GM21447 (cell line): ENCODE results near the gene NOL3.
A peak's percentile ranks its signal among the peaks of the same experiment; 100 is the strongest.

Experiments used
- ATAC-seq: cut with Tn5 transposase; IDR thresholded peaks from one replicate; pipeline ENCODE4 v1.9.1; 2021; ENCODE audit not compliant: unreplicated experiment

Gene NOL3

DNA sequence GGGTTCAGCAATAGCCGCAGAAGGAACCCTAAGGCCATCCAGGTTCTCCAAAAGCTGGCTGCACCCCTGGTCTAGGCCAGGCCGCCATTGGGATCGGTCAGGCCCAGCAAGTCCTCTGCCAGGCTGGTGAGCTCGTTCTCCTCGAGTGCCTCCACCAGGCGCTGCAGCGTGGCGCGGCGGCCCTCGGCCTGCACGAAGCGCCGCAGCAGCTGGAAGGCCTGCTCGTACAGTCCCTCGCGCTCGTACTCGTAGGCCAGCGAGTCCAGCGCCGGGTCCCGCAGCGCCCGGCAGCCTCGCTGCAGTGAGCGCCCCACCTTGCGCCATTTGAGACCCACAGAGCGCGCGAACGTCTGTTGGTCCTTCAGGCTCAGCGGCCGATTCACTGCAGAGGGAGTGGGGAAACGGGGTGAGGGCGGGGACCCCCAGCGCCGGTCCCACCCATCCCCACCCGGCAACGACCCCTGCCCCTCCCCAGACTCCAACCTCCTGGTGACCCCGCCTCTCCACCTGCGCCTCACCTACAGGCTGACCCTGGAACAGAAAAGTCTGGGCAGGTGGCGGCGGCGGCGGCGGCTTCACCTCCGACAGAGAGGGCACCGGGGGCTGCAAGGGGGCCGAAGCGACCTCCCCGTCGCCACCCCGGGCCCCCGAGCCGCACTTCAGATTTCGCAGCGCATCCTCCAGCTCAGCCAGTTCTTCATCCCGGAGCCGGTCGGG lies 15.6 kb upstream of the NOL3 start:
- ATAC-seq = no peak

DNA sequence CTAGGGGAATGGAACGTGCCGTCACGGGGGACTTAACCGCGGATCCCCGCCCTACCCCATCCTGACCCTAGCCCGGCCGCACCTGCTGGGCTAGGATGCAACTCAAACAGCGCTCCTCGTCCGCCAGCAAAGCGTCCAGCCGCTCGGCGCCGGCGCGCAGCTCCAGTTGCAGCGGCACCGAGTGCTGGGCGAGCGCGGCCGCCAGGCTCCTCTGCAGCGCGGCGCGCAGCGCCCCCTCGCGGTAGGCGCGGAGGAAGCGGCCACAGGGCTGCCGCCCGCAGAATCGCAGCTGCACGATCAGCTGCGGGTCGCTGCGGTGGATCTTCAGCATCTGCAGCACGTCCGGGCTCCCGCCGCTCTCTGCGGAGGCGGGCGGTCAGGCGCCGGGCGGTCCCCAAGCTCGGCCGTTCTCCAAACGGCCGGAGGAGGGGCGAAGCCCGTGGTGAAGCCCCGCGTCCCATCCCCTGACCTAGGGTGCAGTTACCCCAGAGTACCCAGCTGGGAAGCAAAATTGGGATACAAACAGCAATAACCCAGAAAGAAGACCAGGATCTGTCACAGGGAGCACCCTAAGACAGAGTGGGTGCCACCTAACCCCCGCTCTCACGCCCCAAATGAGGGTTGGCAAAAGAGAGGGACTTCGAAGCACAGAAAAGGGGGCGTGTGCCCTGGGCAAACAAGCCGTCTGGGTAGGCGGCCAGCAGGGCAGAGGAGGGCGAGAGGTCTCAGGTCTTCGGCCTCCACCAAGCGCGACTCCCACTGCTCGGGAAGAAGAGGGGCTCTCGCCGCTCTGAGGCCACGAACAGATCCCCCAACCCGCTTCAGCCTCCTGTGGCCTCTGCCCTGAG lies 14.8 kb upstream of the NOL3 start:
- no peak for ATAC-seq

DNA sequence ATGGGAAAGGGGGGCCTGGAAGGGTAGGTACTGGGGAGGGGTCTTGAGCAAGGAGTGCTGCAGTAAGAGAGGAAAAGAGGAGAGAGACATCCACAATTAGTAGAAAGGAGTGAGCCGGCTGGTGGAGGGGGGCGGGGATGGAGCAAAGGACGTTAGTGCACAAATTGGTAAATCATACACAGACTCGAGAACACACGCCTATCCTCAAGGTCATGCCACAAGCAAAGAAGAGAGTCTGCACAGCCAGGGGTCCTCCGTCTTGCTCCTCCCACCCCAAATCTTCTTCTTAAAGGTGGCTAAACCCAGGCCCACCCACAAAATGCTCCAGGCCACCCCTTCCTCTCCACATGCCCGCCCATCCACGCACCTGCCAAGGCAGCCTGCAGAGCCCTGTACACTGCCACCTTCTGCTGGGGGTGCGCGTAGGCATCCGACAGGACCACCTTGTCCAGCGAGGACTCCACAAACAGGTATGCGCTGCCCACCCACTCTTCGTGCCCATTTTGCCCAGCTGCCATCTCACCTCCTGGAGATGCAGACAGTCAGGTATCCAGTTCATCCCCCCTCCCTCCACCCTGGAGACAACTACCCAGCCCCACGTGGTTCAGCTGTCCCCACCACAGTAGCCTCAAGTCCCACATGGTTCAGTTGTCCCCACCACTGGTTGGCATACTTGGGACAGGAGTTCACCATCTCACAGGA lies 14.0 kb upstream of the NOL3 start:
- ATAC-seq = no peak

DNA sequence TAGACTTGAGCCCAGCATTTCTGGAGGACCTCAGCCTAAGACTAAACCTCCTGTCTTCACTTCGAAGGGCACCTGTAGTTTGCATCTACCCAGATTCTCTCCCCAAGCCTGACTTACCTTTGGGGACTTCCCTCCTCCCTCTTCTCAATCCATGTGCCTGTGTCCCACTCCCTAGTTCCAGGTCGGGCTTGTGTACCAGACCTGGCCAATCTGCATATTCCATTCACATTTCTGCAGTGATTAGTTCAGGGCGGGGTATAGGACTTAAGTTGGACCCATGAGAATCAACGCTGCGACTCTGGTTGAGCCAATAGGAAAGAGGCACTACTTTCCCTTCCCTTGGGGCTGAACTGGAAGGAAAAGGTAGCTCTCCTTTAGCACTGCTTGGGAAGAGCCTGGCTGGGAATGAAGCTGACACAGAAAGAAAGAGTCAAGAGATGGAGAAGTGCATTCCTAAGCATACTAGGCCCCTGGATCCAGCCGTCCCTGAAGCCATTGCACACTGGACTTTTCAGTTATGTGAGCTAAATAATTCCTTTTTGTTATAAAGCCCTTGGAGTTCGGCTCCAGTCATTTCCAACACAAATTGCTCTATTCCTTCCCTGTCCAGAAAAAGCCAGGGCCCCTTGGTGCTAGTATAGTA lies 13.1 kb upstream of the NOL3 start:
- no peak for ATAC-seq

DNA sequence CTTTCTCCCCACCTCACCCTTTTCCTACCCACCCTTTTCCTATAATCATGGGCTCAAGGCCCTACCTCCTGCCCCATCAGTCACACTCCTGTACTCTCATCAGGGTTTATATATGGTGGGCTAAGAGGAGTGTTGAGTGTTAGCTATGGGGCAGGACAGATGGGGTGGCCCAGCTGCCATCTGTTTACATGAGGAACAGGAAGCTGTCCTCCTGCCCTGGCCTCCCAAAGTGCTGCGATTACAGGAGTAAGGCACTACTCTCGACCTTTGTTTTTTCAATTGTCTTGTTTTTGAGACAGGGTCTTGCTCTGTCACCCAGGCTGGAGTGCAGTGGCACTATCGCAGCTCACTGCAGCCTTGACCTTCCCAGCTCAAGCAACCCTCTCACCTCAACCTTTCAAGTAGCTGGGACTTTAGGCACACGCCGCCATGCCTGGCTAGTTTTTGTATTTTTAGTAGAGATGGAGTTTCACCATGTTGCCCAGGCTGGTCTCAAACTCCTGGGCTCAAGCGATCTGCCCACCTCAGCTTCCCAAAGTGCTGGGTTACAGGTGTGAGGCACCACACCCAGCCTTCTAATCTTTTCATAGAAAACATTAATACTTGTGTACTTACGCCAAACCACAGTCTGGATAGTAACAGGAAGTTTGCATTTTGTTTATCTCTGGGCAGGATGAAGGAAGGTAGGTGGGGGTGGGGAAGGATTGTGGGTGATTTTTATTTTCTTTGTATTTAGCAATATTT lies 12.3 kb upstream of the NOL3 start:
- ATAC-seq = no peak

DNA sequence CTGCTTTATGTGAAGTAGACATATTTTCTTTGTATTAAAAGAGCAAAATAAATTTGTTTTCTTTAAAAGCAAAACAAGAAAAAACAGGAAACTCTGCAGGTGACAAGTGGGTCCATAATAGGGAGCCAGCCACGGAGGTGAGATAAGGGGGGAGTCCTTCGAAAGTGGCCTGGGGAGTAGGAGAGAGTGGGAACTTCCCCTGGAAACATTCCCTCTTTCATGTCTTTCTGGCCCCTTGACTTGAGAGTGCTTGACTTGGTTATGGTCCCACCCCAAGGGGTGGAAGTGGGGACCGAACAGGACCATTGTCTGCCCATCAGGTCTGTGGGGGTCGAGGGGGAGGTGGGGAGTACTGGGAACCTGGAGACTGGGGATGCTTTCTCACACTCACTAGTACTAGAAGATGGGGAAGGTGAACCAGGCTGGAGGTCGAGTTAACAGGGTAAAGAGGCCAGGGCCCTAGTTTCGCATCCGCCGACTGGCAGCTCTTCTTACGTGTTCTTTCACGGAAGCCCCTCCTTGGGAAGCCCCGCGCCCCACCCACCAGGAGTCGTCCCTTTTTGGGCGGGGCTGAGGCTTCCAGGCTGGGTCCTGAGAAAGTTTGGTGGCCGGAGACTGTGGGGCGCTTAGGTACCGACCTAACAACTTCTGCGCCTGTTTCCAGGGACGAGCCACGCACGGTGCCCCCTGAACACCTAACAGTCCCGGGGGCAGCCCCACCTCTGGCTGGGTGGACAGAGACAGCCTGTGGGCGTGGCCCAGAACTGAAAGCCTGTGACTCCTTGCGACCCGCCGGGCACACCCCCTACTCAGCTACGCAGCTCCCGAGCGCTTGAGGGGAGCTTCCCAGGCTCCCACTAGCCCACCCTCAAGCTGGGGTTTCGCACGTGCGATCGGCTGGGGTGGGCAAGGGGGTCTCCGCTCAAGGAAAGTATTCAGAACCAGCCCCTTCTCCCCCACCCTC lies 11.4 kb upstream of the NOL3 start:
- peak; percentile 43 for ATAC-seq

DNA sequence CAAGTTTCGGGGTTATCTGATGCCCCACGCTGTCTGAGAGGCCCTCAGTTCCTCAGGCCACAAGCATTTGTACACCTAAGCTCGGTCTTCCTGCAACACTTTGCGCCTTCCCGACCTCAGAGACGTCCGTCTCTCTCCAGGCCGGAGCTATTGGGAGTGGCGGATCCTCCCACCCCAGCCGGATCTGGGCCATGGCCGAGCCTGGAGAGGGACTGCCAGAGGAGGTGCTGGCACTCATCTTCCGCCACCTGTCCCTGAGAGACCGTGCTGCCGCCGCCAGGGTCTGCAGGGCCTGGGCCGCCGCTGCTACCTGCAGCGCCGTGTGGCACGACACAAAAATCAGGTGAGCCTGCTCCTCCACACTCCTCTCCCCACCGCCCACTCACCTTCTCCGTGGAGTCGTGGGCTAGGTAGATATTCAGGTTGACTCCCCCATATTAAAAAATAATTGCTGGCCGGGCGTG lies 8.7 kb upstream of the NOL3 start:
- ATAC-seq = no peak

DNA sequence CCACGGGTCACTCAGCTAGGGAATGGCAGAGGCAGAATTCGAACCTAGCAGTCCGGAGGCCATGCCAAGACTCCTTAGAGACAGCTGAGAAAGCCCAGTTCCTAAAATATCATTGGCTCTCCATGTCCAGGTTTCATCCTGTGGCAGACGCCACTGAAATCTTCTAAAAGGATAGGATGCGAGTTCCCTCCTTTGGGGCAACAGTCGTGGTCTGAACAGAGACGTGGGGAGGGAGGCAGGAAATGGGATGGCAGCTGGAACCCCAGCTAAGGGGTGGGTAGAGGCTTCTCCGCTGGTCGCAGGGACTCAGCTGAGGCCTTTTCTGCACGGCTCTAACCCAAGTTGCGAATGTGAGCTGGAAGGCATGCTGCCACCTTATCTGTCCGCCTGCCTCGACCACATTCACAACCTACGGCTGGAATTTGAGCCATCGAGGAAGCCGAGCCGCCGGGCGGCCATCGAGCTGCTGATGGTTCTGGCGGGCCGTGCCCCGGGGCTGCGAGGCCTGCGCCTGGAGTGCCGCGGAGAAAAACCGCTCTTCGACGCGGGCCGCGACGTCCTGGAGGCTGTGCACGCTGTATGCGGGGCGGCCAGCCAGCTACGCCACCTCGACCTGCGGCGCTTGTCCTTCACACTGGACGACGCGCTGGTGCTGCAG lies 7.7 kb upstream of the NOL3 start:
- no peak for ATAC-seq

DNA sequence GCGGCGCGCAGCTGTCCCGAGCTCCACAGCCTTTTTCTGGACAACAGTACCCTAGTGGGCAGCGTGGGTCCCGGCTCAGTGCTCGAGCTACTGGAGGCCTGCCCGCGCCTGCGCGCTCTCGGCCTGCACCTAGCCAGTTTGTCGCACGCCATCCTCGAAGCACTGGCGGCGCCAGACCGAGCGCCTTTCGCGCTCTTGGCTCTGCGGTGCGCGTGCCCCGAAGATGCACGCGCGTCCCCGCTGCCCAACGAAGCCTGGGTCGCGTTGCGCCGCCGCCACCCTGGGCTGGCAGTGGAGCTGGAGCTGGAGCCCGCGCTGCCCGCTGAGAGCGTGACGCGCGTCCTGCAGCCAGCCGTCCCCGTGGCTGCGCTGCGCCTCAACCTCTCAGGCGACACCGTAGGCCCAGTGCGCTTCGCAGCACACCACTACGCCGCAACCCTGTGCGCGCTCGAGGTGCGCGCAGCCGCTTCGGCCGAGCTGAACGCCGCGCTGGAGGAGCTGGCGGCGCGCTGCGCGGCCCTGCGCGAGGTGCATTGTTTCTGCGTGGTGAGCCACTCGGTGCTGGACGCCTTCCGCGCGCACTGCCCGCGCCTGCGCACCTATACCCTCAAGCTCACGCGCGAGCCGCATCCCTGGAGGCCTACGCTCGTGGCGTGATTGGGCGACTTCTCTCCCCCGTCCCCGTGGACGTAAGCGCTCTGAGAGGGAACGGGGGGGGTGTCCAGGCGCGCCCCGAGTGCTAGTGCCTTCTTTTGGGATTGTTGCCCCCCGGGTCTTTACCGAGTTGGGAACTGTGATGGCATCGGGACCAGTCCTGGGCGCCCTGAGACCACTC lies 7.0 kb upstream of the NOL3 start:
- no peak for ATAC-seq

DNA sequence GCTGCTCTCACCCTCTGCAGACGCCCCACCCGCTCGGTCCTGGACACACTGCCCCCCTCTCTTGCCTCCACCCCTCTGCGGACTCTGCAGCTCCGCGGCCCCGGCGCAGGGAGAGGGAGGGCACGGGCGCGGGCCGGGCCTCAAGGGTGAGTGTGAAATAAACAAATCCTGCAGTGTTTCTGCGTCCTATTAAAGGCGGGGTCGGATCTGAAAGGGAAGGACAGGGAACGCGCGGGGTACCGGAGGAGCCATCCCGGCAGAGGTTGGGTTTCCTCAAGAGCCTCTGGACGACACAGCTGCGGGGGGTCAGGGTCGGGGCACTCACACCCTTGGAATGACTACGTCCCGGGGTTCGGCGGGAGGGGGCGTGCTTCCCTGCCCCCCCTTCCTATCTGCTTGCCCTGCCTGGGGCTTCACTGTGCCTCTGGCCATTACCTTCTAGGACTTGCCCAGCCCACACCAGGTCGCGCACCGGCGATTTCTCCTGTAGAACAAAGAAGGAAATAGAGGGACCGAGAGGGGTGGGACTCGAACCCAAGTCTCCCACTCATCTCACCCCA lies 6.3 kb upstream of the NOL3 start:
- no peak for ATAC-seq

DNA sequence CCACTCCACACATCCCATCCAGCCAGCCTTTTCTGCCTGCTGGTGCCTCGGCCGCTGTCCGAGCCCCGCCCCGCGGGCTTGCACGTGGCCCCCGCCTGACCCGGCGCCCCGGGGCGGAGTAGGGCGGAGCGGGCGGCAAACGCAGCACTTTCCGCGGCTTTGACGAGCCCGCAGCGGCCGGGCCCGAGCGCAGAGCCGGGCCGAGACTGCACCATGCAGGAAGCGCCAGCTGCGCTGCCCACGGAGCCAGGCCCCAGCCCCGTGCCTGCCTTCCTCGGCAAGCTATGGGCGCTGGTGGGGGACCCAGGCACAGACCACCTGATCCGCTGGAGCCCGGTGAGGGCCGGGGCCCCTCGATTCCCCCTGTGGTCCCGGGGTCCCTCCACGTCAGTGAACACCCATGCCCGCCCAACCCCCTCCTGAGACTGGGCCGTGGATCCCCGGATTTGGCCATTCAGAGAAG lies 5.7 kb upstream of the NOL3 start, which contains the start of gene HSF4:
TSS of gene HSF4 (plus strand) at position 147 of the 463 bp plus-strand sequence. CDS start at position 214, 67 bp downstream.
- ATAC-seq = no peak

DNA sequence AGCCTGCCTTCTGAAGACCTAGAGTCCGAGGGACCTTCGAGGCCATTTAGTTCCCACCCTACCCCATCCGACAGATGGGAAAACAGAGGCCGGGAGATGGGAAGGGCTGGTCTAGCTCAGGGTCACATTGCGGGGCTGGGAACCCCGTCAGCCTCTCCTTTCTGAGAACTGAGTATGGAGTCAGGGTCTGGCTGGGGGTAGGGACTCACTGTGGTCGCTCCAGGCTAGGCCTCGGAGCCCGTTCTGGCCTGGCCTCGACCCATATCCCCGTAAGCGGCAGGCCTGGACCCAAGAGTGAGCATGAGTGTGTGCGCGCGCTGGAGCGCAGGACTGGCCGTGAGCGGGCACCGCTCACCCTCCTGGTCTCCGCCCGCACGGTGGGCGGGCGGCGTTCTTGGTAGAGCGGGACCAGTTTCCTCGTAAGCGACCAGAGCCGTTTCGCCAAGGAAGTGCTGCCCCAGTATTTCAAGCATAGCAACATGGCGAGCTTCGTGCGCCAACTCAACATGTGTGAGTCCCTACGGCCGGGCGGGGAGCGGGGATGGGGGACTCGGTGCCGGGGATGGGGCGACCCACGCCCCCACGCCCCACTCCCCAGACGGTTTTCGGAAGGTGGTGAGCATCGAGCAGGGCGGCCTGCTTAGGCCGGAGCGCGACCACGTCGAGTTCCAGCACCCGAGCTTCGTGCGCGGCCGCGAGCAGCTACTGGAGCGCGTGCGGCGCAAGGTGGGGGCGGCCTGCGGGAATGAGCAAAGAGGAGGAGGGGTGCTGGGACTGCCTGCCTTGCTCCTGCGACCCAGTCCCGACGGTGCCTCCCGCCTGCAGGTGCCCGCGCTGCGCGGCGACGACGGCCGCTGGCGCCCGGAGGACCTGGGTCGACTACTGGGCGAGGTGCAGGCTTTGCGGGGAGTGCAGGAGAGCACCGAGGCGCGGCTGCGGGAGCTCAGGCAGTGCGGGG lies 4.9 kb upstream of the NOL3 start:
- no peak for ATAC-seq

DNA sequence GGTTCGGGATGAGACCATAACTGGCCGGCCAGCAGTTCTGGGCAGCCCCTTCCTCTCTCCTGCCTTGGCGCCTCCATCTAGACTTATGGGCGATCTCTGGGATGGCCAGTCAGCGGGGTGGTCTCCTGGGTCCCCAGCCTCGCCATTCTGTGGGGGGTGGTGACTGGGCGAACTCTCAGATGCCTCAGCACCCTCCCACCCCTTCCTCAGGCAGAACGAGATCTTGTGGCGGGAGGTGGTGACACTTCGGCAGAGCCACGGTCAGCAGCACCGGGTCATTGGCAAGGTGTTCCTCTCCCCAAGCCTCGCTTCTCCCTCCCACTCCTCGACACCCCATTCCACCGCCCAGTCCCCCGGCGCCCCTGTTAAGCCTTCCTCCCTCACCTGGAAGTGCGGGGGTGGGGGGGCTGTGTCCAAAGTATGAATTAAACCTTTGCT lies 4.2 kb upstream of the NOL3 start:
- no peak for ATAC-seq

DNA sequence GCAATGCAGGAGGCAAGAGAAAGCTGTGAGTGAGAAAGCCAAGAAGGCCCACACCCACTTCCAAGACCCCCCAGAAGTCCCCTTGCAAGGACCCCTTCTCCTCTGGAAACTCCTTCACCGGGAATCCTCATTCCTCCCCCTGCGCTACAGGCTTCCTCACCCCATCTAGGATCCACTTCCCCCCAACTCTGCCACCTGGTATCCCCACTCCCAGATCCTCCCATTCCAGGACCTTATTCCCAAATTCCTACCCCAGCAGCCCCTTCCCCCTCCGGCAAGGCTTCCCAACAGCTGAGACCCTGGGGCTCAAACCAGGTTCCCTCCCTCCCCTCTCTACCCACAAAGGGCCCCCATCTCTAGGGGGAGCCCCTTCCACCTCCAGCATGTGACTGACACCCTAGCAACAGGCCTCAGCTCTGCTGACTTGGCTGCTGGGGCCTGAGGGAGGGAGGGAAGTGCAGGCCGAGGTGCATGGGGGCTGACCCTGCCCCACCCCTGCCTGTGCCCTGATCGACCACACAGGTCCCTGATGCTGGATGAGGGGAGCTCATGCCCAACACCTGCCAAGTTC lies 3.7 kb upstream of the NOL3 start:
- no peak for ATAC-seq

DNA sequence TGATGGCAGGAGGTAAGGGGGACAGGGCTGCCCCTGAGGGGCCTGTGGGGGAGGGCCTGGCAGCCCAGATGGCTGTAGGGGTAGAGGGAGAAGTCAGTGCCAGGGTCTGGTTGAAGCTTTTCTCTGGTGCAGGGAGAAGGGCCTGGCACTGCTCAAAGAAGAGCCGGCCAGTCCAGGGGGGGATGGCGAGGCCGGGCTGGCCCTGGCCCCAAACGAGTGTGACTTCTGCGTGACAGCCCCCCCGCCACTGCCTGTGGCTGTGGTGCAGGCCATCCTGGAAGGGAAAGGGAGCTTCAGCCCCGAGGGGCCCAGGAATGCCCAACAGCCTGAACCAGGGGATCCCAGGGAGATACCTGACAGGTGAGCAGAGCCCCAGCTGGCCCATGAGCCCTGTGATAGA lies 2.8 kb upstream of the NOL3 start:
- no peak for ATAC-seq

DNA sequence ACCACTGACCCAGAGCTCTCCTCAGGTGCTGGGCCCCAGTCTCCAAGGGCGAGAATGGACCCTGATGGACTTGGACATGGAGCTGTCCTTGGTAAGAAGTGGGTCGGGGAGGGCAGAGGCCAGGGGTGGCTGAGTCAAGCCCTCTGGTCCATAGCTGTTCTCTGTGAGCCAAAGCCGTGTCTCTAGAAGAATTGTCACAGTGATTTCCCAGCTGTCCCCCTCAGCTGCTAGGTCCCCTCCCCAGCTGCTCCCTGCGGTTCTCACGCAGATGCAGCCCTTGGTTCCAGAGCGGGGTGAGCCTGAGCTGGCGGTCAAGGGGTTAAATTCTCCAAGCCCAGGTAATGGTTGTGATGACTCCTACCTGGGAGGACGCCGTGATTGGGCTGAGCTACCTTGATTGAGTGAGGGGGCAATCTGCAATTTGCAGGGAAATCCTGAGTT lies 1.3 kb upstream of the NOL3 start:
- ATAC-seq = no peak
